ENCODE measurements around the gene HDHD2.

GRCh38 chr18:47150824-47151366 is 595 bp upstream of the HDHD2 start:
- no peak for TF ChIP-seq CTCF (IDR thresholded peaks at IDR 0.05)
- TF ChIP-seq EP300 (IDR thresholded peaks at IDR 0.05): no peak
- no peak for TF ChIP-seq POLR2A (IDR thresholded peaks at IDR 0.05)
